Stimulated activated CD8-positive, alpha-beta memory T cell treated with anti-CD3 and anti-CD28 coated beads, Interleukin-4, amount 100 ng/mL, for 48 hours (primary cell): Measurements from ENCODE around the gene MRFAP1L1.
A peak's percentile ranks its signal among the peaks of the same experiment; 100 is the strongest.

ENCODE experiments used
- DNase-seq: peaks from one replicate; pipeline ENCODE4 v3.0.0-alpha.2; 2020

The MRFAP1L1 gene

GRCh38 chr4:6715704-6716017 is 6.0 kb upstream of the MRFAP1L1 start:
- no peak for DNase-seq

GRCh38 chr4:6714954-6715353 is 5.3 kb upstream of the MRFAP1L1 start:
- DNase-seq: no peak

GRCh38 chr4:6710996-6711395 is 1.3 kb upstream of the MRFAP1L1 start:
- DNase-seq: no peak

GRCh38 chr4:6710282-6710681 is 617 bp upstream of the MRFAP1L1 start:
- DNase-seq: no peak

- no peak for DNase-seq
Measured at GRCh38 chr4:6706173-6706572, 3.5 kb downstream of the MRFAP1L1 start.

GRCh38 chr4:6705646-6706045 is 4.0 kb downstream of the MRFAP1L1 start:
- DNase-seq: no peak

- DNase-seq: no peak
Measured at GRCh38 chr4:6703786-6704185, 5.9 kb downstream of the MRFAP1L1 start.

GRCh38 chr4:6702761-6703160 is 6.9 kb downstream of the MRFAP1L1 start:
- DNase-seq: no peak

GRCh38 chr4:6701371-6701770 is 8.3 kb downstream of the MRFAP1L1 start:
- DNase-seq: peak; percentile 76

- no peak for DNase-seq
Measured at GRCh38 chr4:6699903-6700302, 9.8 kb downstream of the MRFAP1L1 start.

- DNase-seq: no peak
Measured at GRCh38 chr4:6699388-6699787, 10.3 kb downstream of the MRFAP1L1 start.

GRCh38 chr4:6697131-6697530 is 12.5 kb downstream of the MRFAP1L1 start:
- DNase-seq: no peak

GRCh38 chr4:6696611-6697010 is 13.1 kb downstream of the MRFAP1L1 start:
- DNase-seq: no peak

- peak; percentile 62 for DNase-seq
Measured at GRCh38 chr4:6695660-6696610, 13.7 kb downstream of the MRFAP1L1 start.

GRCh38 chr4:6694177-6694901 is 15.3 kb downstream of the MRFAP1L1 start:
- DNase-seq: no peak

GRCh38 chr4:6693231-6694176 is 16.2 kb downstream of the MRFAP1L1 start, which contains the start of gene S100P:
TSS of gene S100P (plus strand) at chr4:6693878. CDS start at chr4:6693933, 55 bp downstream.
- DNase-seq: no peak

GRCh38 chr4:6692806-6693205 is 16.9 kb downstream of the MRFAP1L1 start:
- no peak for DNase-seq

- no peak for DNase-seq
Measured at GRCh38 chr4:6692379-6692778, 17.3 kb downstream of the MRFAP1L1 start.

- DNase-seq: no peak
Measured at GRCh38 chr4:6689506-6689960, 20.1 kb downstream of the MRFAP1L1 start.

- DNase-seq: peak; percentile 86
Measured at GRCh38 chr4:6688879-6689505, 20.7 kb downstream of the MRFAP1L1 start.

GRCh38 chr4:6687947-6688878 is 21.5 kb downstream of the MRFAP1L1 start:
- DNase-seq: no peak
